PC-3 (cell line): ENCODE measurements around the gene GALNT18. TPM values are rescaled to one million over a fixed set of nuclear protein-coding genes. Genes with fewer than 3 reads are reported as not detected.

Experiments used
- ATAC-seq: fragments of 200-7000 bp; cut with Tn5 transposase; 2 replicates; pipeline ENCODE4 v1.9.1; 2020; ENCODE audit warnings: mild to moderate bottlenecking, moderate library complexity
- BruUV-seq: library from RNA; stranded (reverse); fragments of 400-500 nt; replicated peaks from 2 replicates; lab custom pipeline; 2021; lab: Mats Ljungman, UMichigan
- CTCF ChIA-PET: fragments of 300-600 bp; sonication (Branson Sonifier 250); formaldehyde crosslinking; loops from one replicate; lab custom pipeline; 2022; ENCODE audit warnings: antibody characterized with exemption; lab: Charles Lee
- POLR2A ChIA-PET: fragments of 300-600 bp; sonication (Branson Sonifier 250); formaldehyde crosslinking; loops from one replicate; lab custom pipeline; 2022; ENCODE audit warnings: antibody characterized with exemption; ENCODE audit not compliant: unreplicated experiment; lab: Charles Lee
- DNase-seq: peaks from one replicate; pipeline ENCODE4 v3.0.0-alpha.2; 2015
- H2AFZ ChIP-seq: fragments of 300-600 bp; sonication (generic); 2 replicates; pipeline ENCODE4 v1.6.0; 2016; ENCODE audit warnings: antibody characterized with exemption, low read length
- H3F3A ChIP-seq: fragments of 300-600 bp; sonication (generic); one replicate; pipeline ENCODE4 v1.6.0; 2017; ENCODE audit warnings: antibody characterized with exemption, low read length, control low read depth, mild to moderate bottlenecking; ENCODE audit not compliant: unreplicated experiment
- H3K27ac ChIP-seq: fragments of 300-600 bp; sonication (generic); 2 replicates; pipeline ENCODE4 v1.5.1; 2016; ENCODE audit warnings: mild to moderate bottlenecking, low read length
- H3K27me3 ChIP-seq: fragments of 300-600 bp; sonication (generic); 2 replicates; pipeline ENCODE4 v1.6.1; 2016; ENCODE audit warnings: low read length, mixed read lengths
- H3K36me3 ChIP-seq: fragments of 300-600 bp; sonication (generic); 2 replicates; pipeline ENCODE4 v1.6.1; 2016; ENCODE audit warnings: low read depth, mixed run types, low read length, mixed read lengths
- H3K4me1 ChIP-seq: fragments of 300-600 bp; sonication (generic); 2 replicates; pipeline ENCODE4 v1.5.1; 2016; ENCODE audit warnings: low read length; ENCODE audit not compliant: insufficient read depth
- H3K4me2 ChIP-seq: fragments of 300-600 bp; sonication (generic); 2 replicates; pipeline ENCODE4 v1.6.0; 2016; ENCODE audit warnings: low read length
- H3K4me3 ChIP-seq: fragments of 300-600 bp; sonication (generic); 2 replicates; pipeline ENCODE4 v1.5.1; 2016; ENCODE audit warnings: mild to moderate bottlenecking, low read length, mixed read lengths
- H3K79me2 ChIP-seq: fragments of 300-600 bp; sonication (generic); 2 replicates; pipeline ENCODE4 v1.6.1; 2017; ENCODE audit warnings: low read length, mixed read lengths
- H3K9ac ChIP-seq: fragments of 300-600 bp; sonication (generic); 2 replicates; pipeline ENCODE4 v1.6.0; 2016; ENCODE audit warnings: mild to moderate bottlenecking, low read length
- H3K9me2 ChIP-seq: fragments of 300-600 bp; sonication (generic); replicated peaks from 2 replicates; pipeline ENCODE4 v1.6.1; 2016; ENCODE audit warnings: mixed run types, low read length, mixed read lengths
- H3K9me3 ChIP-seq: fragments of 300-600 bp; sonication (generic); 2 replicates; pipeline ENCODE4 v1.6.1; 2016; ENCODE audit warnings: low read length, mixed read lengths
- H4K20me1 ChIP-seq: fragments of 300-600 bp; sonication (generic); 2 replicates; pipeline ENCODE4 v1.6.1; 2016; ENCODE audit warnings: low read length, mixed read lengths
- CTCF ChIP-seq: fragments of 300-600 bp; sonication (generic); conservative IDR thresholded peaks from 2 replicates; pipeline ENCODE4 v1.5.1; 2017; ENCODE audit warnings: antibody characterized with exemption, low read depth, mild to moderate bottlenecking, low read length
- EZH2 ChIP-seq: fragments of 300-600 bp; sonication (generic); IDR thresholded peaks from one replicate; pipeline ENCODE4 v1.6.1; 2017; ENCODE audit warnings: antibody characterized with exemption, mild to moderate bottlenecking, low read length; ENCODE audit not compliant: unreplicated experiment
- EZH2phosphoT487 ChIP-seq: fragments of 300-600 bp; sonication (generic); IDR thresholded peaks from 2 replicates; pipeline ENCODE4 v1.6.1; 2018; ENCODE audit warnings: mild to moderate bottlenecking, antibody characterized with exemption, low read length, borderline replicate concordance
- intact Hi-C: fragments of 100-400 bp; cut with micrococcal nuclease; formaldehyde crosslinking; loops from 2 replicates; pipeline ENCODE4 v1.9.0; 2023
- total RNA-seq: library from RNA; depleted of rRNA; stranded (reverse); fragments of >200 nt; gene quantifications from 2 replicates; pipeline ENCODE4 v1.2.3, GENCODE V29; 2014

GALNT18 gene
- total RNA-seq, 1 experiment from 2014 or later, result 34.5 TPM

GRCh38 chr11:11409224-11409623 lies 212.6 kb downstream of the GALNT18 start:
- DNase-seq (no peak), ATAC-seq (no peak)
- intact Hi-C loops, result no loop called here
- no peaks in the 10 kb centered on the region for H3K79me2 ChIP-seq
- H3K9me2 ChIP-seq, result no peaks in the 10 kb centered on the region
- H3K36me3 ChIP-seq, result no peaks in the 10 kb centered on the region
- no peak overlapping the region for H3K4me3 ChIP-seq
- H3K27me3 ChIP-seq, result no peaks in the 10 kb centered on the region
- H3K9ac ChIP-seq, result no peak overlapping the region
- BruUV-seq, result no TSS peak
- H3K9me3 ChIP-seq, result no peaks in the 10 kb centered on the region
- ChIA-PET POLR2A (no interaction called here), CTCF (interaction anchor here (0.6 kb wide), 1 partner anchor 13 kb away, joined by 3 read pairs; no protein-coding TSS in a partner anchor)
- H3F3A ChIP-seq, result no peaks in the 10 kb centered on the region
- H4K20me1 ChIP-seq, result no peaks in the 10 kb centered on the region
- H3K4me2 ChIP-seq, result no peak overlapping the region
- peaks cover 15% of the 10 kb centered on the region for H3K4me1 ChIP-seq
- TF ChIP-seq CTCF, result no peak
- no peak for TF ChIP-seq EZH2phosphoT487
- TF ChIP-seq EZH2, result no peak
- H2AFZ ChIP-seq, result no peak overlapping the region
- H3K27ac ChIP-seq, result no peak overlapping the region

- no peaks in the 10 kb centered on the region for H3K9me2 ChIP-seq
- no peak for ATAC-seq
- H3K27me3 ChIP-seq, result no peaks in the 10 kb centered on the region
- no peaks in the 10 kb centered on the region for H4K20me1 ChIP-seq
- no peak overlapping the region for H3K4me2 ChIP-seq
- no peak for TF ChIP-seq EZH2
- no peak for TF ChIP-seq EZH2phosphoT487
- TF ChIP-seq CTCF, result no peak
- H3K36me3 ChIP-seq, result no peaks in the 10 kb centered on the region
- BruUV-seq, result no TSS peak
- no peak overlapping the region for H3K9ac ChIP-seq
- ChIA-PET POLR2A (no interaction called here), CTCF (no interaction called here)
- H2AFZ ChIP-seq, result no peak overlapping the region
- intact Hi-C loops, result no loop called here
- DNase-seq, result no peak
- peaks cover 9% of the 10 kb centered on the region for H3K4me1 ChIP-seq
- no peaks in the 10 kb centered on the region for H3K79me2 ChIP-seq
- no peak overlapping the region for H3K27ac ChIP-seq
- no peaks in the 10 kb centered on the region for H3K9me3 ChIP-seq
- no peaks in the 10 kb centered on the region for H3F3A ChIP-seq
- H3K4me3 ChIP-seq, result no peak overlapping the region
These were observed 213.2 kb downstream of the GALNT18 start for GRCh38 chr11:11408436-11409221.

GRCh38 chr11:11407763-11408084 lies 214.1 kb downstream of the GALNT18 start:
- H3K9ac ChIP-seq, result no peak overlapping the region
- ChIA-PET POLR2A (no interaction called here), CTCF (no interaction called here)
- H3K4me2 ChIP-seq, result no peak overlapping the region
- no peaks in the 10 kb centered on the region for H3F3A ChIP-seq
- no peaks in the 10 kb centered on the region for H3K9me3 ChIP-seq
- no peaks in the 10 kb centered on the region for H3K9me2 ChIP-seq
- no peak overlapping the region for H3K4me3 ChIP-seq
- peaks cover 6% of the 10 kb centered on the region; the same call in 1 of the 2 replicates for H3K4me1 ChIP-seq
- no peaks in the 10 kb centered on the region for H3K36me3 ChIP-seq
- no peaks in the 10 kb centered on the region for H3K27me3 ChIP-seq
- intact Hi-C loops, result no loop called here
- DNase-seq (no peak), ATAC-seq (no peak)
- no peak for TF ChIP-seq CTCF
- no peak for TF ChIP-seq EZH2phosphoT487
- TF ChIP-seq EZH2, result no peak
- no peaks in the 10 kb centered on the region for H4K20me1 ChIP-seq
- H3K79me2 ChIP-seq, result no peaks in the 10 kb centered on the region
- no peak overlapping the region for H3K27ac ChIP-seq
- H2AFZ ChIP-seq, result no peak overlapping the region
- BruUV-seq, result no TSS peak
